Measurements from ENCODE around the gene UBE2E2. TPM values are rescaled to one million over a fixed set of nuclear protein-coding genes. Genes with fewer than 3 reads are reported as not detected.
A peak's percentile ranks its signal among the peaks of the same experiment; 100 is the strongest.

UBE2E2 gene
- total RNA-seq, 4 donors from 2014 or later = 7.9 to 44.7 (median 26.6) TPM

- intact Hi-C loops (cut with DNase I; ENCODE audit: low total_unique reads) = no loop called here
- Histone ChIP-seq H3K9me3 (no peaks in the 10 kb centered on the region), H3K27me3 (no peaks in the 10 kb centered on the region), H3K27ac (no peak overlapping the region), H3K36me3 (no peaks in the 10 kb centered on the region), H3K4me3 (no peak overlapping the region), H3K4me1 (peaks cover 27 to 40% of the 10 kb centered on the region in 2 donors)
- ATAC-seq (no peak), DNase-seq (no peak)
- in situ Hi-C loops (cut with MboI; ENCODE audit: low sequenced_read_pairs in 4 of 4) = no loop called here
- TF ChIP-seq POLR2A (IDR thresholded peaks at IDR 0.05) = no peak
- no peak for TF ChIP-seq CTCF (IDR thresholded peaks at IDR 0.05 in 4 of 5, conservative IDR thresholded peaks at IDR 0.05 in 1 of 5)
These were observed 288.9 kb downstream of the UBE2E2 start for GRCh38 chr3:23492057-23492456.

- H3K36me3 ChIP-seq = no peaks in the 10 kb centered on the region
- H3K9me3 ChIP-seq = no peaks in the 10 kb centered on the region
- no peak overlapping the region for H3K27ac ChIP-seq
- H3K4me1 ChIP-seq = peaks cover 27 to 39% of the 10 kb centered on the region in 2 donors
- no peak for ATAC-seq
- no peak for TF ChIP-seq CTCF (IDR thresholded peaks at IDR 0.05 in 4 of 5, conservative IDR thresholded peaks at IDR 0.05 in 1 of 5)
- no peak for TF ChIP-seq POLR2A (IDR thresholded peaks at IDR 0.05)
- H3K27me3 ChIP-seq = no peaks in the 10 kb centered on the region
- DNase-seq = no peak
- intact Hi-C loops (cut with DNase I; ENCODE audit: low total_unique reads) (no loop called here), in situ Hi-C loops (cut with MboI; ENCODE audit: low sequenced_read_pairs in 4 of 4) (no loop called here)
- no peak overlapping the region for H3K4me3 ChIP-seq
These were observed 290.8 kb downstream of the UBE2E2 start for GRCh38 chr3:23493889-23494288.

- H3K4me3 ChIP-seq = no peak overlapping the region
- peaks cover 26 to 40% of the 10 kb centered on the region in 2 donors for H3K4me1 ChIP-seq
- peak overlapping the region; percentile 51 to 76 (median 67) for H3K27ac ChIP-seq
- no peaks in the 10 kb centered on the region for H3K9me3 ChIP-seq
- TF ChIP-seq POLR2A (IDR thresholded peaks at IDR 0.05) = no peak
- TF ChIP-seq CTCF (IDR thresholded peaks at IDR 0.05 in 4 of 5, conservative IDR thresholded peaks at IDR 0.05 in 1 of 5) = no peak
- no peaks in the 10 kb centered on the region for H3K27me3 ChIP-seq
- DNase-seq = no peak
- H3K36me3 ChIP-seq = no peaks in the 10 kb centered on the region
- in situ Hi-C loops (cut with MboI; ENCODE audit: low sequenced_read_pairs in 4 of 4) (no loop called here), intact Hi-C loops (cut with DNase I; ENCODE audit: low total_unique reads) (no loop called here)
- no peak for ATAC-seq
These were observed 291.8 kb downstream of the UBE2E2 start for GRCh38 chr3:23494967-23495366.

- H3K4me1 ChIP-seq = peaks cover 30 to 43% of the 10 kb centered on the region in 2 donors
- no peak for TF ChIP-seq CTCF (IDR thresholded peaks at IDR 0.05 in 4 of 5, conservative IDR thresholded peaks at IDR 0.05 in 1 of 5)
- no peak for TF ChIP-seq POLR2A (IDR thresholded peaks at IDR 0.05)
- H3K36me3 ChIP-seq = no peaks in the 10 kb centered on the region
- in situ Hi-C loops (cut with MboI; ENCODE audit: low sequenced_read_pairs in 4 of 4) (no loop called here), intact Hi-C loops (cut with DNase I; ENCODE audit: low total_unique reads) (no loop called here)
- no peaks in the 10 kb centered on the region for H3K9me3 ChIP-seq
- H3K27me3 ChIP-seq = no peaks in the 10 kb centered on the region
- no peak overlapping the region for H3K4me3 ChIP-seq
- DNase-seq = no peak
- ATAC-seq = peak; percentile 72 to 88
- peak overlapping the region; percentile 51 to 76 (median 67) for H3K27ac ChIP-seq
These were observed 292.4 kb downstream of the UBE2E2 start for GRCh38 chr3:23495507-23495906.

DNA sequence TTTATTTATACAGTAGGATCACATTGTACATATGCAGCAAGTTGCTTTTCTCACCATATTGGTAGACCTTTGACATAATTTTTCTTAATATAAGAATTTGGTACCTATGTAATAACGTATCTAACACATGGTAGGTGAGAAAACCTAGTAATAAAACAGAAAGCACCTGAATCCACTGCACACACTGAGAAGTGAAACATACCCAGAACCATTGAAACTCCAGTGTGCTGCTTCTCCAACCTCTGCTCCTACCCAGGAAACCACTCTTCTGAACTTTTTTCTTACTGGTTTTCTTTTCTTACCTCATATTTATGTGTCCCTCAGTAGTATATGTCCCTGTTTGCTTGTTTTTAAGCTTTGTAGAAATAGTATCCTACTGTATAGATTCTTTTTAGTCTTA, 293.0 kb downstream of the UBE2E2 start:
- Histone ChIP-seq H3K9me3 (no peaks in the 10 kb centered on the region), H3K27ac (peak overlapping the region in 1 of 4 donors; percentile 76), H3K27me3 (no peaks in the 10 kb centered on the region), H3K36me3 (no peaks in the 10 kb centered on the region), H3K4me3 (no peak overlapping the region), H3K4me1 (peaks cover 37 to 48% of the 10 kb centered on the region in 2 donors)
- intact Hi-C loops (cut with DNase I; ENCODE audit: low total_unique reads) (no loop called here), in situ Hi-C loops (cut with MboI; ENCODE audit: low sequenced_read_pairs in 4 of 4) (no loop called here)
- ATAC-seq = no peak
- TF ChIP-seq CTCF (IDR thresholded peaks at IDR 0.05 in 4 of 5, conservative IDR thresholded peaks at IDR 0.05 in 1 of 5) = no peak
- no peak for DNase-seq

Data from gastrocnemius medialis (tissue), 4 donors.